Measurements from ENCODE around the gene NCOA1. TPM values are rescaled to one million over a fixed set of nuclear protein-coding genes. Genes with fewer than 3 reads are reported as not detected.
A peak's percentile ranks its signal among the peaks of the same experiment; 100 is the strongest.
"Not testable (repeated sequence)": the region's sequence is repeated elsewhere in the genome, so short reads cannot be mapped to it uniquely, and the experiment has no call there.

Gene NCOA1
- total and polyA plus RNA-seq, 8 donors = 6.2 to 27.0 (median 17.3) TPM

GRCh38 chr2:24597181-24597870, 106.3 kb downstream of the NCOA1 start:
- no peaks in the 10 kb centered on the region for H3K27me3 ChIP-seq
- H3K36me3 ChIP-seq = no peaks in the 10 kb centered on the region
- peaks cover 0 to 6% (median 0%) of the 10 kb centered on the region in 3 donors for H3K4me1 ChIP-seq
- TF ChIP-seq, protein P1, sequence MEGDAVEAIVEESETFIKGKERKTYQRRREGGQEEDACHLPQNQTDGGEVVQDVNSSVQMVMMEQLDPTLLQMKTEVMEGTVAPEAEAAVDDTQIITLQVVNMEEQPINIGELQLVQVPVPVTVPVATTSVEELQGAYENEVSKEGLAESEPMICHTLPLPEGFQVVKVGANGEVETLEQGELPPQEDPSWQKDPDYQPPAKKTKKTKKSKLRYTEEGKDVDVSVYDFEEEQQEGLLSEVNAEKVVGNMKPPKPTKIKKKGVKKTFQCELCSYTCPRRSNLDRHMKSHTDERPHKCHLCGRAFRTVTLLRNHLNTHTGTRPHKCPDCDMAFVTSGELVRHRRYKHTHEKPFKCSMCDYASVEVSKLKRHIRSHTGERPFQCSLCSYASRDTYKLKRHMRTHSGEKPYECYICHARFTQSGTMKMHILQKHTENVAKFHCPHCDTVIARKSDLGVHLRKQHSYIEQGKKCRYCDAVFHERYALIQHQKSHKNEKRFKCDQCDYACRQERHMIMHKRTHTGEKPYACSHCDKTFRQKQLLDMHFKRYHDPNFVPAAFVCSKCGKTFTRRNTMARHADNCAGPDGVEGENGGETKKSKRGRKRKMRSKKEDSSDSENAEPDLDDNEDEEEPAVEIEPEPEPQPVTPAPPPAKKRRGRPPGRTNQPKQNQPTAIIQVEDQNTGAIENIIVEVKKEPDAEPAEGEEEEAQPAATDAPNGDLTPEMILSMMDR (IDR thresholded peaks at IDR 0.05) = no peak
- WGBS, 2 donors = 96 to 97% methylated on average over 2 of the region's 2 CpGs
- ATAC-seq = peak in 1 of 4 donors; percentile 17
- intact Hi-C loops (cut with DNase I) = no loop called here
- FAIRE-seq = no peak
- no peaks in the 10 kb centered on the region for H3K9me3 ChIP-seq
- DNase-seq = no peak
- H3K4me3 ChIP-seq = no peak overlapping the region
- H3K27ac ChIP-seq = no peak overlapping the region

DNA sequence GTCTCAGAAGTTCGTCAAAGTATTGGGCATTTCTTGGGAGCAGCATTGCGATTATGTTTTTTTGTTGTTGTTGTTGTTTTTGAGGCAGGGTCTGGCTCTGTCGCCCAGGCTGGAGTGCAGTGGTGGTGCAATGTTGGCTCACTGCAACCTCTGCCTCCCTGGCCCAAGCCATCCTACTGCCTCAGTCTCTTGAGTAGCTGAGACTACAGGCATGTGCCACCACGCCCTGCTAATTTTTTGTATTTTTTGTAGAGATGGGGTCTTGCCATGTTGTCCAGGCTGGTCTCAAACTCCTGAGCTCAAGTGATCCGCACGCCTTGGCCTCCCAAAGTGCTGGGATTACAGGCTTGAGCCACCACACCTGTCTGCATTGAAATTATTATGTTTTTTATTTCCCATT, 109.1 kb downstream of the NCOA1 start:
- 97 to 98% methylated on average over 6 of the region's 6 CpGs for whole genome bisulfite sequencing, 2 donors
- DNase-seq; H3K27me3 ChIP-seq; FAIRE-seq; H3K4me3 ChIP-seq; intact Hi-C loops (cut with DNase I); H3K9me3 ChIP-seq; H3K4me1 ChIP-seq; H3K36me3 ChIP-seq; ATAC-seq; H3K27ac ChIP-seq: not testable (repeated sequence)

DNA sequence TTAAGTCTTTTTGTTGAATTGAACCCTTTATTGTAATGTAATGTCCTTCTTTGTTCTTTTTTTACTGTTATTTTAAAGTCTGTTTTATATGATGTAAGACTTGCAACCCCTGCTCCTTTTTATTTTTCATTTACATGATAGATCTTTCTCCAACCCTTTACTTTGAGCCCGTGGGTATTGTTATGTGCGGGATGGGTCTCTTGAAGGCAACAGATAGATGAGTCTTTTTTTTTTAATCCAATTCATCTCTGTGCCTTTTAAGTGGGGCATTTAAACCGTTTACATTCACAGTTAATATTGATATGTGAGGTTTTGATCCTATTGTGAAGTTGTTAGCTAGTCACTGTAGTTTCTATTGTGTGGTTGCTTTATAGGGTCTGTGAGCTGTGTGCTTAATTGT, 120.6 kb downstream of the NCOA1 start:
- TF ChIP-seq, protein P1 (IDR thresholded peaks at IDR 0.05) = no peak
- no peak overlapping the region for H3K27ac ChIP-seq
- no peaks in the 10 kb centered on the region for H3K4me1 ChIP-seq
- no peaks in the 10 kb centered on the region for H3K9me3 ChIP-seq
- H3K4me3 ChIP-seq = no peak overlapping the region
- ATAC-seq (no peak), FAIRE-seq (no peak), DNase-seq (no peak)
- intact Hi-C loops (cut with DNase I) = no loop called here
- H3K36me3 ChIP-seq = no peaks in the 10 kb centered on the region
- no peaks in the 10 kb centered on the region for H3K27me3 ChIP-seq
- 92 to 95% methylated on average over 3 of the region's 3 CpGs for WGBS, 2 donors

DNA sequence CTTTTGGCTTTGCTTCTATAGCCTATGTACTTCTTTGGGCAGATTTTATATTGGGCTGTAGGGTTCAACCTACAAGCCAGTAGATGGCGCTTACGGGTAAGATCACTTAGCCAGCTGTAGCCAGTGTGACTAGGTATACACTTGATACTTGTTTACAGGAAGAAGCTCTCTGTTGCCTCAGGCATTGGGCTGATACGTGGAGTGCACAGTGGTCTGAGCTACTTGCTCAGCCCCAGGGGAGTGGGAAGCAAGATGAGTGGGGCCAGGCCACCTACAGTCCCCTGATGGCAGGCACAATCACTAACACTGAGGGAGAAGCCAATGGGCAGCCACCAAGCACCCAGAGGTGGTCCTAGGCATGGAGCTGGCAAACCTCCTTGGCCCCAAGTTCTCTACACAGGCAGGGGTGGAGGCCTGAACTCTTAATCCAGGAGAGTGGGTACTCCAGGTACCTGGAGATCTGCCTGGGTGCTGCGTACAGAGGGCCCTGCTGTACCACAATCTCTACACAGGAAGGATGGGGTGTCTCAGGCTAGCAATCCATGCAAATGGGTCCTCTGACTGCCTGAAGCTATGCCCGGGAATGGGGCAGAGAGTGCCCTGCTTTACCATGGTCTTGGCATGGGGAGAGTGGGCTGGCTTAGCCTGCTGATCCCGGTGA, 122.2 kb downstream of the NCOA1 start:
- FAIRE-seq (no peak), ATAC-seq (peak in 1 of 4 donors; percentile 42), DNase-seq (no peak)
- Histone ChIP-seq H3K4me1 (peaks cover 0 to 3% (median 0%) of the 10 kb centered on the region in 3 donors), H3K9me3 (no peaks in the 10 kb centered on the region), H3K27me3 (no peaks in the 10 kb centered on the region), H3K36me3 (no peaks in the 10 kb centered on the region), H3K4me3 (no peak overlapping the region), H3K27ac (no peak overlapping the region)
- WGBS, 2 donors = 82 to 86% methylated on average over 6 of the region's 6 CpGs
- intact Hi-C loops (cut with DNase I) = no loop called here
- TF ChIP-seq, protein P1 (IDR thresholded peaks at IDR 0.05) = no peak

GRCh38 chr2:24616616-24617015, 125.6 kb downstream of the NCOA1 start:
- no peak for FAIRE-seq
- WGBS, 2 donors = 81 to 88% methylated on average over 2 of the region's 2 CpGs

More at GRCh38 chr2:24616616-24617015, 125.6 kb downstream of the NCOA1 start:
- Histone ChIP-seq H3K4me3 (no peak overlapping the region), H3K27ac (no peak overlapping the region), H3K9me3 (no peaks in the 10 kb centered on the region), H3K27me3 (no peaks in the 10 kb centered on the region), H3K4me1 (peaks cover 0 to 10% (median 9%) of the 10 kb centered on the region in 3 donors), H3K36me3 (no peaks in the 10 kb centered on the region)
- DNase-seq = no peak
- TF ChIP-seq, protein P1 (IDR thresholded peaks at IDR 0.05) = no peak
- intact Hi-C loops (cut with DNase I) = no loop called here
- no peak for ATAC-seq

Measured in pancreas (tissue), 10 donors.